HG03354 (cell line): ENCODE data around the gene CTDSP2.
"Not testable (repeated sequence)": the region's sequence is repeated elsewhere in the genome, so short reads cannot be mapped to it uniquely, and the experiment has no call there.

Experiments
- ATAC-seq: cut with Tn5 transposase; IDR thresholded peaks from one replicate; pipeline ENCODE4 v1.9.1; 2021; ENCODE audit warnings: mild to moderate bottlenecking; ENCODE audit not compliant: unreplicated experiment, poor library complexity, severe bottlenecking

The CTDSP2 gene

GRCh38 chr12:57837864-57838562, 8.5 kb downstream of the CTDSP2 start:
- no peak for ATAC-seq

GRCh38 chr12:57836442-57837375, 9.8 kb downstream of the CTDSP2 start:
- ATAC-seq, result peak; percentile 61

GRCh38 chr12:57835366-57836288, 10.9 kb downstream of the CTDSP2 start:
- ATAC-seq, result no peak

GRCh38 chr12:57834086-57834876, 12.2 kb downstream of the CTDSP2 start:
- ATAC-seq, result no peak

GRCh38 chr12:57833672-57834071, 12.9 kb downstream of the CTDSP2 start:
- ATAC-seq, result no peak

- no peak for ATAC-seq
Measured at GRCh38 chr12:57832966-57833365, 13.6 kb downstream of the CTDSP2 start.

- no peak for ATAC-seq
Measured at GRCh38 chr12:57830393-57830792, 16.1 kb downstream of the CTDSP2 start.

- ATAC-seq, result no peak
Measured at GRCh38 chr12:57829025-57829777, 17.3 kb downstream of the CTDSP2 start.

GRCh38 chr12:57826966-57827365, 19.6 kb downstream of the CTDSP2 start:
- ATAC-seq, result no peak

- ATAC-seq, result no peak
Measured at GRCh38 chr12:57826400-57826799, 20.1 kb downstream of the CTDSP2 start.

GRCh38 chr12:57825451-57825850, 21.1 kb downstream of the CTDSP2 start:
- ATAC-seq, result no peak

- no peak for ATAC-seq
Measured at GRCh38 chr12:57823908-57824640, 22.5 kb downstream of the CTDSP2 start.

- ATAC-seq, result no peak
Measured at GRCh38 chr12:57823131-57823907, 23.2 kb downstream of the CTDSP2 start.

- ATAC-seq, result no peak
Measured at GRCh38 chr12:57822392-57823130, 24.0 kb downstream of the CTDSP2 start.

- no peak for ATAC-seq
Measured at GRCh38 chr12:57821474-57822214, 24.9 kb downstream of the CTDSP2 start.

GRCh38 chr12:57821015-57821414, 25.5 kb downstream of the CTDSP2 start:
- not testable (repeated sequence) for ATAC-seq
